Globus pallidus (tissue), 1 donor: Measurements from ENCODE around the gene ANKS1B.
"Not testable (repeated sequence)": the region's sequence is repeated elsewhere in the genome, so short reads cannot be mapped to it uniquely, and the experiment has no call there.

Source experiments
- DNase-seq: peaks from one replicate; pipeline ENCODE4 v3.0.0-alpha.2; 2015; ENCODE audit warnings: low spot score

The ANKS1B gene

DNA sequence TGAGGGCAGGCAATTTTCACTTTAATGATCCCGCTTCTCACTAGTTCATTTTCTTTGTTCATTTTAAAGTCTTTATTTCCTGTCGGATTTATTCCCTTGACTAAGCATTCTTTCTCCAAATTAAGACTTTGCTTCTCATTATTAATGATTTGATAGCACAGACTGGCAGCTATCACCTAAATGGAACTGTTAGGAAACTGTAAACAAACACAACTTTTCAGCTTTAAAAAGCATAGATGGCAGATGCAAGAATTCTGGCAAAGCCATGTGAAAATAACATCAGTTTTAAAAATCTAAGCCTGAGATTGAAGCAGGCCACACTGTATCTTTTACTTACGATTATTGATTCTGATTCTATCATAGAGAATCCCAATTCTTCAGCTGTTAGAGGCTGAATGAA is 225.7 kb downstream of the ANKS1B start:
- no peak for DNase-seq

DNA sequence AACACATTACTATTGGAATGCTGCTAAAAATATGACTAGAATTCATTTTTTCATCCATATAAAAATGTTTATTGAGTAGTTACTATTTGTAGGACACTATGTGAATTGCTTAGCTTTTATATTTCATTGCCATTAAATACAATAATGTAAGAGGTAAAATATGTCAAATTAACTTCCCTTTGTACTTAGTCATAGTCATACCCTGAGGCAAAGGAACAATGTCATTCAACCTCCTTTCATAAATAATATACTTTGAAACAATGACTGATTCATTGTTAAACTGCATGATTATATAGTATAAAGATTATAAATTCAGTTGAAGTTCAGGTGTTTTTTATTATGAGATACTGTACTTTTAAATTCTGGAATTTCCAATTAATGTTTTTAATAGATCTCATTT is 232.0 kb downstream of the ANKS1B start:
- DNase-seq = no peak

DNA sequence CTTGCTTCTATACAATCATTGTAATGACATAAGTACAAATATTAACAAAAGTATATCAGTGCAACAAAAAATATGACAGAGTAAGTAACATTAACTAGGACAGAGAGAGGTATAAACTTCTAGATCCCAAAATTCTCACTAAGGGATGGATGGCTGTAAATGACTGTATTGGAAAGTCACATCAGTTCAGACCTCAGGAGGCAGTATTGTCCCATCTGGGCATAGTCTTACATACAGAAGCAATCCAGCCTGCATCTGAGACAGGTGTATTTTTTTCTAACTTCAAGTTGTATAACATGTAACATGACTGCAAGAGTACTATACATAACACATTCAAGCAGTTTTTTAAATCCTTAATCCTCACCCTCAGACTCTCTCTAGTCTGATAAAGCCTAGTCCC is 238.2 kb downstream of the ANKS1B start:
- DNase-seq = no peak

DNA sequence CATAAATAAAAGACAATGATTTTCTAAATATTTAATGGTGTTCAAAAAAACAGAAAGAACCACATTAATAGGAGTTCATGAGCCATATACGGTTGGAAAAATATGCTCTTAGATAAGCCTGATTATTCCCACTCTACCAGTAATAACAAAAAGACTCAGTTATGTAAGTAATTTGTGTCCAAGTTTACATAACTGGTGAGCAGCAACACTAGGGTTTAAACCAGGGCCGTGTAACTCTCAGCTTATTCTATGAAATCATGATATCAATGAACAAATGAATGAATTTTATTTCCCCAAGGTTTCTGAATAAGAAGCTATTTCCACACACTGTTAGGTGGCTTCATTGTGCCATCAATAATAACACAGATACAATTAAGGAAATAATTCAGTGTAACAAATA is 238.8 kb downstream of the ANKS1B start:
- DNase-seq = no peak

DNA sequence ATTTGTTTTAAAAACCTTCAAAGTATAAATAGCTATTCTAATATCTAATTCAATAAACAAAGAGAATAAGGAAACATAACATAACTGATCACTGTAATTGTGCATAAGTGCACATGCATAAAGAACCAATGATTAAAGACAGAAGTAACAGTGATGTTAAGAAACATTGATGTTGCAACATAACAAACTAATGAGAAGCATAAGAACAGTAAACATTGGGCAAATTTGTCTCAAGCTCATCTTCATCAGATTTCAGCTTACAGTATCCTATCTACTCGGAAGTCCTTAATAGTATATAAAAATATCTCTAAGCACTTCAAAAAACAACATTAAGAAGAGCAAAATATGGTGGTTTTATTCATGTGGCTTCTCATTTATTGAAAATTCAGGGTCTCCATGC is 239.6 kb downstream of the ANKS1B start:
- no peak for DNase-seq

DNA sequence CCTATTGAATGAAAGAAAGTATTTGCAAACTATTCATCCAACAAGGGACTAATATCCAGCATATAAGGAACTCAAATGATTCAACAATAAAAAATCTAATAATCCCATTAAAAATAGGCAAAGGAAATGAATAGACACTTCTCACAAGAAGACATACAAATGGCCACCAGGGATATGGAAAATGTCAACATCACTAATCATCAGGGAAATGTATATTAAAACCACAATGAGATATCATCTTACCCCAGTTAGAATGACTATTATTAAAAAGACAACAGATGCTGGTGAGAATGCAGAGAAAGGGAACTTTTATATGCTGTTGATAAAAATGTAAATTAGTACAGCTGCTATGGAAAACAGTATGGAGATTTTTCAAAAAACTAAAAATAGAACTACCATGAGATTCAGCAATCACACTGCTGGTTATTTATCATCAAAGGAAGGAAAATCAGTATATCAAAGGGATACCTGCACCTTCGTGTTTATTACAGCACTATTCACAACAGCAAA is 247.9 kb downstream of the ANKS1B start:
- DNase-seq = no peak

DNA sequence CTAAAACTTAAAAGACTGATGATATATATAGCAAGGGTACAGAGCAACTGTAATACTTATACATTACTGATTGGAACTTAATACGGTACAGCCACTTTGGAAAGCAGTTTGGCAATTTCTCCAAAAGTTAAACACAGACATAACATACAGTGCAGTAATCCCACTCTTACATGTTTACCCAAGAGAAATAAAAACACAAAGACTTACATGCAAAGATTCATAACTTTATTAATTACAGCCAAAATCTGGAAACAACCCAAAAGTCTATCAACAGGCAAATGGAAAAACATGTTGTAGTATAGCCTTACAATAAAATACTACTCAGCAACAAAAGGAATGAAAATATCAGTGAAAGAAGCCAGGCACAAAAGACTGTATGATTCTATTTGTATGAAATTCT is 252.6 kb downstream of the ANKS1B start:
- DNase-seq = no peak

DNA sequence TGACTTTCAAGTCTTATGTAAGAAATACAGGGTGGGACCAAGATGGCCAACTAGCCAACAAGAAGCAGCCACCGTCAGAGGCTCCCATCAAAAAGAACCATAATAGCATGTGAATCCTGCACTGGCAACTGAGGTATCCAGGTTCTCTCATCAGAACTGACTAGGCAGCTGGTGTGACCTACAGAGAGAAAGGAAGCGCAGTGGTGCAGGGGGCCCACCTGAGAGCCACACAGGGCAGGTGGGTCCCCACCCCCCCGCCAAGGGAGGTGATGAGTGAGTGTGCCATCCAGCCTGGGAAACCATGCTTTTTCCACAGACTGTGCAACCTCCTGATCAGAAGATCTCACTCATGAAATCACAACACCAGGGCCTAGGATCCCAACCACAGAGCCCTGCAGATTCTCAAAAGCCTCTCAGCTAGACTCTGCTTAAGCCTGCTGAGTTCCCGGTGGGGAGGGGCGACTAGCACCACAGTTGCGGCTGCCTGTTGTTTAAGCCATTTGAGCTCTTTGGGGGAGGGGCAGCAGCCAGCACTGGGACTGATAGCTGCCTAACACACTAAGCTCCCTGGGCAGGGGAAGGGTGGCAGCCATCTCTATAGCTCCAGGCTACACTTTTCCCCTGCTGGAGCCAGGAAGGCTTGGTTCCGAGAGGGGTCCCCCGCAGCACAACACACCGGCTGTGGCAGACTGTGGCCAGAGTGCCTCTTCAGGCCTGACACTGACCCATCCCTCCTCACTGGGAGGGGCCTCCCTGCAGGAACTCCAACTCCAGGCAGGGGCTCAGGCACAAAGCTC is 261.8 kb downstream of the ANKS1B start:
- DNase-seq = no peak

DNA sequence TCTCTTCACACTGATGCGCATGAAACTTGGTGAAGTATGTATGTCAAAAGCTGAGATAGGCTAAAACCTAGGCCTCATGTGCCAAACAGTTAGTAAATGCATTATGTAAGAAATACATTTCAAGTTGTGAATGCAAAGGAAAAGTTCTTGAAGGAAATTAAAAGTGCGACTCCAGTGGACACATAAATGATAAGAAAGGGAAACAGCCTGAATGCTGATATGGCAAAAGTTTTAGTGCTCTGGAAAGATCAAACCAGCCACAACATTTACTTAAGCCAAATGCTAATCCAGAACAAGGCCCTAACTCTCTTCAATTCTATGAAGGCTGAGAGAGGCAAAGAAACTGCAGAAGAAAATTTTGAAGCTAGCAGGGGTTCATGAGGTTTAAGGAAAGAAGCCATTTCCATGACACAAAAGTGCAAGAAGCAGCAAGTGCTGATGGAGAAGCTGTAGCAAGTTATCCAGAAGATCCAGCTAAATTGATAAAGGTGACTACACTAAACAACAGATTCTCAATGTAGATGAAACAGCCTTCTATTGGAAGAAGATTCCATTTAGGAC is 262.9 kb downstream of the ANKS1B start:
- DNase-seq = no peak

DNA sequence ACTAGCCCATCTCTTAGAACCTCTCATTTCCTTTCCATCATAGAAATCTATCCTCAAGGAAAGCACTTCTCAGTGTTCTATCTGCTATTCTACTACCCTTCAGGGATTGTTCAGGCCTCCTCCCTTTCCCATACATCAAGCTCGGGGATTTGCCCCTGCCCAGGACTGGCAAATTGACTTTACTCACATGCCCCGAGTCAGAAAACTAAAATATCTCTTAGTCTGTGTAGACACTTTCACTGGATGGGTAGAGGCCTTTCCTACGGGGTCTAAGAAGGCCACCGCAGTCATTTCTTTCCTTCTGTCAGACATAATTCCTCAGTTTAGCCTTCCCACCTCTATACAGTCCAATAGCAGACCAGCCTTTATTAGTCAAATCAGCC is 264.7 kb downstream of the ANKS1B start:
- not testable (repeated sequence) for DNase-seq

DNA sequence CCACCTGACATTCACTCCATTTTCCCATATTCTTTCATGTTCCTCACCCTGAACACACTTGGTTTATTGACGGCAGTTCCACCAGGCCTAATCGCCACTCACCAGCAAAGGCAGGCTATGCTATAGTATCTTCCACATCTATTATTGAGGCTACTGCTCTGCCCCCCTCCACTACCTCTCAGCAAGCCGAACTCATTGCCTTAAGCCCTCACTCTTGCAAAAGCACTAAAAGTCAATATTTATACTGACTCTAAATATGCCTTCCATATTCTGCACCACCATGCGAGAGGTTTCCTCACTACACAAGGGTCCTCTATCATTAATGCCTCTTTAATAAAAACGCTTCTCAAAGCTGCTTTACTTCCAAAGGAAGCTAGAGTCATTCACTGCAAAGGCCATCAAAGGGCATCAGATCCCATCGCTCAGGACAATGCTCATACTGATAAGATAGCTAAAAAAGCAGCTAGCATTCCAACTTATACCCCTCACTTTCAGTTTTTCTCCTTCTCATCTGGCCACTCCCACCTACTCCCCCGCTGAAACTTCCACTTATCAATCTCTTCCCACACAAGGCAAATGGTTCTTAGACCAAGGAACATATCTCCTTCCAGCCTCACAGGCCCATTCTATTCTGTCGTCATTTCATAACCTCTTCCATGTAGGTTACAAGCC is 265.2 kb downstream of the ANKS1B start:
- not testable (repeated sequence) for DNase-seq

DNA sequence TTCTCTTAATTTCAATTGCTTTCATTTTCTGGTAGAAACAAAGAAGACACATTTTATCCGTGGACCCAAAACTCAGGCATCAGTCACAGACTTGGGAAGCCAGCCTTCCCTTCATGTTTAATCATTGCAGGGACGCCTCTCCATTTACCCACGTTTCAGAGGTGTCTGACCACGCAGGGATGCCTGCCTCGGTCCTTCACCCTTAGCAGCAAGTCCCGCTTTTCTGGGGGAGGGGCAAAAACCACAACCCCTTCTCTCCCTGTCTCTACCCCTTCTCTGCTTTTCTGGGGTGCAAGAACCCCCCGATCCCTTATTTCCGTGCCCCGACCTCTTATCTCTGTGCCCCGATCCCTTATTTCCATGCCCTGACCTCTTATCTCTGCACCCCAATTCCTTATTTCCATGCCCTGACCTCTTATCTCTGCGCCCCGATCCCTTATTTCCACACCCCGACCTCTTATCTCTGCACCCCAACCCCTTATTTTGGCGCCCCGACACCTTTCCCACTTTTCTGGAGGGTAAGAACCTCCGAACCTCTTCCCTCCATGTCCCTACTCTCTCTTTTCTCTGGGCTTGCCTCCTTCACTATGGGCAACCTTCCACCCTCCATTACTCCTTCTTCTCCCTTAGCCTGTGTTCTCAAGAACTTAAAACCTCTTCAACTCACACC is 268.8 kb downstream of the ANKS1B start:
- not testable (repeated sequence) for DNase-seq

DNA sequence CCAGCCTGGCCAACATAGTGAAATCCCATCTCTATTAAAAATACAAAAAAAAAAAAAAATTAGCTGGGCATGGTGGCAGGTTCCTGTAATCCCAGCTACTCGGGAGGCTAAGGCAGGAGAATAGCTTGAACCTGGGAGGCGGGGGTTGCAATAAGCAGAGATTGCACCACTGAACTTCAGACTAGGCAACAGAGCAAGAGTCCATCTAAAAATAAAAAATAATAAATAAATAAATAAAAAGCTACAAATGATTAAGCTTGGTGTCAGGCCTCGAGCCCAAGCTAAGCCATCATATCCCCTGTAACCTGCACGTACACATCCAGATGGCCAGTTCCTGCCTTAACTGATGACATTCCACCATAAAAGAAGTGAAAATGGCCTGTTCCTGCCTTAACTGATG is 269.8 kb downstream of the ANKS1B start:
- DNase-seq = not testable (repeated sequence)

DNA sequence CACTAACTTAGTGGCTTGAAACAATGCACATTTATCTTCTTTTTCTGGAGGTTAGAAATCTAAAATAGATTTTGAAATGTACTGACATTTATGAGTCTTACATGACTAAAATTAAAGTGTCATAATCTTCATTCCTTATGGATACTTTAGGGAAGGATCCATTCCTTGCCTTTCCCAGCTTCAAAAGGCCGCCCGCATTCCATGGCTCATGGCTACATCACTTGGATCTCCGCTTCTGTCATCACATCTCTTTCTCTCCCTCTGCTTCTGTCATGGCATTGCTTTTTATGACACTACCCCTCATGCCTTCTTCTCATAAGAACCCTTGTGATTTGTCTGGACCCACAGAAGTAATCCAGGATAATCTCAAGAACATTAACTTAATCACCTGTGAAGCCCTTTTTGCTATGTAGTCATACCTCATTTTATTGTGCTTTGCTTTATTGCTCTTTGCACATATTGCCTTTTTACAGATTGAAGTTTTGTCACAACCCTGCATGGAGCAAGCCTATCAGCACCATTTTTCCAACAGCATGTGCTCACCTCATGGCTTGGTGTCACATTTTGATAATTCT is 270.7 kb downstream of the ANKS1B start:
- DNase-seq = no peak

DNA sequence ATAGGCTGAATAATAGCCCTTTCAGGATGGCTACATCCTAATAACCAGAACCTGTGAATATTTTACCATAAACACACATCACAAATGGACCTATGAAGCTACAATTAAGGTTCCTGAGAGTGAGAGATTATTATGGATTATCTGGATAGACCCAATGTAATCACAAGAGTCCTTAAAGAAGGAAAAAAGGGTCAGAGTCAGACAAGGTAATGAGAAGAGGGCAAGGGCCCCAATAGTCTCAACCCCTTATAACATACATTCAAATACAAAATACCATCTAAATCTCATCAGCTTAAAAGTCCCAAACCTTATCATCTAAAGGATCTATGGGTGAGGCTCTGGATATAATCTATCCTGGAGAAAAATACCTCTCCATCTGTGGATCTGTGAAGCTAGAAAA is 272.5 kb downstream of the ANKS1B start:
- no peak for DNase-seq

DNA sequence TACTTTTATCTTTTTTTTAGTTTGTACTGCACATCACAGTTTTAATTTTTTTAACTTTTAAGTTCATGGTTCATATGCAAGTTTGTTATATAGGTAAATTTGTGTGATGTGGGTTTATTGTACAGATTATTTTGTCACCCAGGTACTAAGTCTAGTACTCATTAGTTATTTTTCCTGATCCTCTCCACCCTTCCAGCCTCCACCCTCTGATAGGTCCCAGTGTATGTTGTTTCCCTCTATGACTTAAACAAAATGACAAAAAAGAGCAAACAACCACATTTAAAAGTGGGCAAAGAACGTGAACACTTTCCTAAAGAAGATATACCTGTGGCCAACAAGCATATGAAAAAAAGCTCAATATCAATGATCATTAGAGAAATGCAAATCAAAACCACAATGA is 273.5 kb downstream of the ANKS1B start:
- DNase-seq = no peak

DNA sequence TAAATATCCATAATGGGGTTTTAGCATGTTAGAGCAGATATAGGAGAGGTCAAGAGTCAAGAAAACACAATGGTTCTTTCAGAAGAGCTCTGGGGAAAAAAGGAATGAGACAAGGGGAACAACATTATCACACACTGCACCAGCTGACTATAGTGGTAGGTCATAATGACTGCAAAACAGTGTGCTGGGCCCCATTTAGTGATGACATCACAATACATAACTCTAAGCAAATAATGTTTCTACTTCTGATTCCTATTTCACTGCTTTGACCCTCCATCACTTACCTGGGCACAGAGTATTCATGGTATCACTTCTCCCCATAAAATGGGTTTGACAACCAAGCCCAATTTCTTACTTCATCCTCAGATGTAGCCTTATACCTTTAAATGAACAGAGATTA is 275.1 kb downstream of the ANKS1B start:
- DNase-seq = no peak

DNA sequence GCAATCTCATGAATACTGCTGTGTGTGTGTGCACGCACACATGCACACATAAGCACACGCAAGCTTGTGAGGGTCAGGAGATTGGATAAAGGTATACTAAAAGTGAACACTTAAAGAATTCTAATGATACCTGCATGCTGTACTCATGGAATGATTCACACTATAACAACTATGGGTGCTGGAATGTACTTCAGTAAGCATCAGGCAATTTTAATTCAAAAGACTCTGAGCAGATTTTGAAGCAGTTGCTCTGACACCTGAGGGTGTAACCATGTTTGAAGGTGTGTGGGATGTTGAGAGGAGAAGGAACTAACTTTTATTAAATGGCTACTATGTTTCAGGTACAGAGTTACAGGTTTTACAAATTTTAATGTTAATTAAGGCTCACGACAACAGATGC is 275.6 kb downstream of the ANKS1B start:
- DNase-seq = no peak

DNA sequence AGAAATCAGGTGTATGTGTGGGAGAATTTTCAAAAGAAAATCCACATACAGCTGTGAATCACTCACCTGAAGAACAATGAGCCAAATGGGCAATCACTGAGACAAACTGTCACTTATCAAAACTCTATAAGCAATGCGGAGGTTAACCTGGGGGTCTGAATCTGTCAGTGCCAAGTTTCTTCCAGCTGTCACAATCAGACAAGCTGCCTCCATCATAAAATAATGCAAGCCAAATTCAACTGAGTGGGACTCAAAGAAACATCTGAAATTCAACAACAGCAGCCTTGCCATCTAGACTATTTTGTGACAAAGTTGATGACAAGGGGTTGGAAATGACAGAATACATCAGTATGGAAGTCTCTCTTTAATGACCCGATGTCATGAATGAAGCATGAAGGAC is 276.9 kb downstream of the ANKS1B start:
- DNase-seq = no peak

DNA sequence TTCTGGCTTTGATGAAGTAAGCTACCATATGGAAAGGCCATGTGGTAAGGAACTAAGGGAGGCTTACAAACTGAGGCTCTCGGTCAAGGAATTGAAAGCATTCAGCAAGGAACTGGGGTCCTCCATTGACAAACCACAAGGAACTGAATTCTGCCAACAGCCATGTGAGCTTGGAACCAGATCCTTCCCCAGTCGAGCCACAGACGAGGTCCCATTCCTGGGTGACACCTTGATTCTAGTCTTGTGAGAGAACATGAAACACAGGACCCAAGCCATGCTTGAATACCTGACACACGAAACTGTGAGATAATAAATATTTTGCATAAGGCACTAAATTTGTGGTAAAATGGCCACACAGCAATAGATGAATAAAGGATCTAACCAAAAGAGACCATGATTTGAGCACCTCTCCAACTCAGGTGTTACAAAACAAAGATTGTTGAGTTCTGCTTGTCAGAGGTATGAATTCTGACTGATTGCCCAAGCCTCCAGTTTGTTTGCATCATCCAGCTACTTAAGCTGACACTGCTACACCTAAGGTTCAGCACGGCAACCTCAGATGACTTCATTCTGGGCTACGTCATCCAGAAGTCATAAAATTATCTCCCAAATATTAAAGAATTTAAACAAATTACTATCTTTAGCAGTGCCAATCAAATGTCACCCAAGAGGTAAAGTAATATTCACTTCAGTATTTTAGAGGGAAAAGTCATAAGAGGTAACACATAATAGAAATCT is 277.8 kb downstream of the ANKS1B start:
- no peak for DNase-seq

DNA sequence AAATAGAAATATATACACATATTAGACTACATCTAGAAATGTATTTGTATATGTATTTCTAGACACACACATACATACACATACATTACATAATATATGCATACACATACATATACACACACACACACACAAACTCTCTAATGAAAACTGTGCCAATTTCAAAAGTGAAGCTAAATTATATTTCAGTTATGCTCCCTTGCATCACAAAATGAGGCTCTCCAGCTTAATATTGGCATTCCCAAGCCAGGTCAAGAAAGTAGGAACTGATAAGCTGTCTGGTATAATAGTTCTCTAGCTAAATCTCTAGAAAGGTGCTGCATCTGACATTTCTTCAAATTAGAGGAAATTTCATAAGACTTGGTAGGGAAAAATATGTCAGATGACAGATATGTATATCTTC is 280.3 kb downstream of the ANKS1B start:
- DNase-seq = no peak

DNA sequence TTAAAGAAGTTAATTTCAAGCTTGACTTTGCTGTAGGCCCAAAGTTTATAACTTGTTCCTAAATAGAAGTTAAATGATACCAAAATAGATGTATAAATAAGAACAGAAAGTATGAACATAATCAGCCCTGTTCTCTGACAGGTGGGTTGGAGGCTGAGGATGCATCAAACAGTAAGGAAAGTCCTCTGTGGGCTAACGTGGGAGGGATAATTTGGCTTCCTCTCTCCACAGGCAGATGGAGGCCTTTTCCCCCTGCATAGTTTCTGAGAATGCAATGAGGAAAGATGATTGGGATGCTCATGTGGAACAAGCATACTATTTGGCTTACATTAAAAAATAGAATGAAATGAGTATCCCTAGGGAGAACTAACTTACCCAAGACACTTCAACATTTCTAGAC is 280.7 kb downstream of the ANKS1B start:
- DNase-seq = no peak
